ENCODE data around the gene ELP4. TPM values are rescaled to one million over a fixed set of nuclear protein-coding genes. Genes with fewer than 3 reads are reported as not detected.

The ELP4 gene
- total and polyA plus RNA-seq, 2 experiments from 2014 or later, result 16.6 to 28.7 TPM

DNA sequence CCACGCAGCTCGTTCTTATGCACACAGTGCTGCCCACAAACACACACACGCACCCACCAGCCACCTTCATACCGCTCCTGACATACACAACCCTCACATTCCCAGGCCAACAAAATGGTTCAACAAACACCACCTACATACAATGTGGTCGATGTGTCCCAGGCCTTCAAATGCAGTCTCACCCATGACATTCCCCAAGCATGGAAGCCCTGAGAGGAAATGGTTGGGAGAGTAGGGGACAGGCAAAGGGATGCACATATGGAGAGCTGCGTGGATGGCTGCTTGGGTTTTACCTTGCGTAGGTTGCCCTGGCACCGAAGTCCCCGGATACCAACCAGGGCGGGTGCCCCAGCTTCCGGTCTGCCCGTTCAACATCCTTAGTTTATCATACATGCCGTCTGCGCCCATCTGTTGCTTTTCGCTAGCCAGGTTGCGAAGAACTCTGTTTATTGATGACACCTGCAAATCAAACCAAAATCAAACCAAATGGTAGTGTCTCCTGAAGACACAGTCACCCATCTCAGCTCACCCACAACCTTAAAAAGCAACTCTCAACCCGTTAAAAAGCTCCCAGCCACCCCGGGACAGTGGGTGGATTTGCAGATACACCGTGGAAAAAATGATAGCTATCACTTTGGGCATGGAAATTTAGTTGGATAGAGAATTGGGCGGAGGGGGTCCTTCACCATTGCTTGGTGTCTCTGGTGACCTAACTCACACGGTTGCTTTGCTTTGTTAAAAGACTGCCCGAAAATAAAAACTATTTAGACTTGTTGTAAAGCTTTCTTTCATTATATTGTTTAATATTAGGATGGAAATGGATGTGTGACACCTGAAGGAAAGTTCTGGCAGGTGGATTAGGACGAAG, 291.1 kb downstream of the ELP4 start:
- no peak for TF ChIP-seq CTCF (IDR thresholded peaks at IDR 0.05; ENCODE audit: low read depth, low read length)
- H3K9me3 ChIP-seq (ENCODE audit: low read depth), result no peaks in the 10 kb centered on the region
- no peaks in the 10 kb centered on the region for H3K36me3 ChIP-seq
- no peak overlapping the region for H3K4me3 ChIP-seq
- DNase-seq (ENCODE audit: low read depth in 1 of 2, low spot score in 1 of 2), result no peak
- H3K27me3 ChIP-seq, result peaks cover 100% of the 10 kb centered on the region
- H3K27ac ChIP-seq, result no peak overlapping the region
- no peaks in the 10 kb centered on the region for H3K4me1 ChIP-seq (ENCODE audit: low read depth)

DNA sequence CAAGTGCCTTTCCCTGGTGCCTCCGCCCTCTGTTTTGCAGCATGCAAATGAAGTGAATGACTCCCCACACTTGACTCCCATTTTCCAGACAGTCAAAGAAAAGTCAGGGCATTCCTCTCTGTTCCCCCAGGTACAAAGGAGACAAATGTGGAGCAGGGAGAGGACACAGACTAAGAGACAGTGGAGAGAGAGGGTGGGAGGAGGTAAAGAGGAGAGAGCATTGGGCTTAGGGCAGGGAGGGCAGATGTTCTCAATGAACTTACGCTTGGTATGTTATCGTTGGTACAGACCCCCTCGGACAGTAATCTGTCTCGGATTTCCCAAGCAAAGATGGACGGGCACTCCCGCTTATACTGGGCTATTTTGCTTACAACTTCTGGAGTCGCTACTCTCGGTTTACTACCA, 291.7 kb downstream of the ELP4 start:
- peaks cover 100% of the 10 kb centered on the region for H3K27me3 ChIP-seq
- H3K27ac ChIP-seq, result no peak overlapping the region
- no peaks in the 10 kb centered on the region for H3K9me3 ChIP-seq (ENCODE audit: low read depth)
- H3K4me3 ChIP-seq, result no peak overlapping the region
- TF ChIP-seq CTCF (IDR thresholded peaks at IDR 0.05; ENCODE audit: low read depth, low read length), result no peak
- no peaks in the 10 kb centered on the region for H3K4me1 ChIP-seq (ENCODE audit: low read depth)
- DNase-seq (ENCODE audit: low read depth in 1 of 2, low spot score in 1 of 2), result no peak
- no peaks in the 10 kb centered on the region for H3K36me3 ChIP-seq

DNA sequence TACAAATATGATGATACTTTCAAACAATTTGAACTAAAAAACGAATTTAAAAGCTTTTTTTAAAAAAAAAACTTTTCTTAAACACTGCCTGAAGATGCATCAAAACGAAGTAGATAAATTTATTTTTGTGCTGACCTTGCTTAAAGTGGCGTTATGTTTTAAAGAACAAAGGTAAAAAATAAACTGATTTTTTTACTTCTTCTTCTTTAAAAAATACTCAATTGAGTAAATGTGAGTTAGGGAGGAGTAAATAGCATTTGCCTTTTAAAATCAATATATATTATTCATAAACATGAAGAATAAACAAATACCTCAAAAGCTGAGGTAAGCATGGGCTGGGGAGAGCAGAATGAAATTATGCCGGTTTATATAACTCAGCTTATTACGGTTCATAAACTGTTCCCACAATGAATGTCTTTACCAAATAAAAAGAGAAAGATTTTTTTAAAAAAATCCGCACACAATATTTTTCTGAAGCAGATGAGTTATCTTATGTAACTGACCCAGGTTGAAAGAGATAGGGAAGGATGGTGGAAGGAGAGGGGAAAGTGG, 292.5 kb downstream of the ELP4 start:
- Histone ChIP-seq H3K4me3 (no peak overlapping the region), H3K36me3 (no peaks in the 10 kb centered on the region), H3K4me1 (ENCODE audit: low read depth) (no peaks in the 10 kb centered on the region), H3K9me3 (ENCODE audit: low read depth) (no peaks in the 10 kb centered on the region), H3K27me3 (peaks cover 100% of the 10 kb centered on the region), H3K27ac (no peak overlapping the region)
- no peak for TF ChIP-seq CTCF (IDR thresholded peaks at IDR 0.05; ENCODE audit: low read depth, low read length)
- DNase-seq (ENCODE audit: low read depth in 1 of 2, low spot score in 1 of 2), result no peak

DNA sequence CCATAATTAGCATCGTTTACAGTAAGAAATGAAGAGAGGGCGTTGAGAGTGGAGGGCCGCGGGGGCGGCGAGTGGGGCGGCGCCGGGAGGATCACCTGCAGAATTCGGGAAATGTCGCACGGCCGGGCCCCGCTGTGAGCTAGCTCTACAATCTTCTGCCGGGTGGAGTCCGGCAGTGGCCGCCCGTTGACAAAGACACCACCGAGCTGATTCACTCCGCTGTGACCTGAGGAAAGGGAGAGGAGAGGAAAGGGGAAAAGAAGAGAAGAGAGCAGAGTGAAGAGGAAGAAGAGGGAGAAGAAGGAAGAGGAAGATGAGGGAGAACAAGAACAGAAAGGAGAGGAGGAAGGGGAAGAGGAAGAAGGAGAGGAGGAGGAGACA, 293.0 kb downstream of the ELP4 start:
- no peak overlapping the region for H3K27ac ChIP-seq
- H3K27me3 ChIP-seq, result peaks cover 100% of the 10 kb centered on the region
- H3K4me1 ChIP-seq (ENCODE audit: low read depth), result no peaks in the 10 kb centered on the region
- no peaks in the 10 kb centered on the region for H3K9me3 ChIP-seq (ENCODE audit: low read depth)
- DNase-seq (ENCODE audit: low read depth in 1 of 2, low spot score in 1 of 2), result no peak
- H3K4me3 ChIP-seq, result no peak overlapping the region
- TF ChIP-seq CTCF (IDR thresholded peaks at IDR 0.05; ENCODE audit: low read depth, low read length), result no peak
- no peaks in the 10 kb centered on the region for H3K36me3 ChIP-seq

DNA sequence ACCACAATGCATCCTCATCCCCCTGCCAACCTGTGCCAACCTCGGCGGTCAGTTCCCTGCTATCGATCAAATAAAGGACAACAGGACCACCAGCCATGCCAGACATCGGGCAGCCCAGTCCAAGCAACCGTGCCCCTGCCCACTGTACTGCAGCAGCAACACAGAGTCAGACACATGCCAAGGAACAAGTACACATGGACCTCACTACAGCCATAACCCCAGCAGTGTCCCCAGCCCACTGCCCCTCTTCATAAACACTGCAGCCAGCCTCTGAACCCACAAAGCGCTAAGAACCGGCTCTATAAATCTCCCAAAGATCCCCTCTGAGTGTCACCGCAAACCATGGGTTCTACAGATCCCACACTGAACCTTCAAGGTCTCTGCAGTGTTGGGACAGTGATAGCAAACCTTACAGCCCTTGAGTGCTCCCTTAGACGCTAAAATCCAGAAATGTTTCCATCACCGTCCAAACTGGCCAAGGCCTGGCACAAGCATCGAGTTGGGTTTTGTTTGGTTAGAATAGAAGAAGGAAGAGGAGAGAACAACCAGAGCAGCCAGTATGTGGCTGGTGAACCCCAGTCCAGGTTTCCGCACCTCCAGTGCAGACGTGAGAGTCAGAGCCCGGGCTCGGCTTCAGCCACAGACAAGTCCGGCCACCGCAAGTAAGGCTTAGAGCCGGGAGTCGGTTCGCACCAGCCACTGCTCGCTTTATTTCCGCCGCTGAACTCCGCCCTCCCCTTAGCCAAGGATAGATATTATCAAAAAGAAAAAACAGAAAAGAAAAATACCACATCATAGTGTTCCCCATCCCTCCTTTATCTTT, 293.6 kb downstream of the ELP4 start:
- no peak for TF ChIP-seq CTCF (IDR thresholded peaks at IDR 0.05; ENCODE audit: low read depth, low read length)
- no peak for DNase-seq (ENCODE audit: low read depth in 1 of 2, low spot score in 1 of 2)
- no peaks in the 10 kb centered on the region for H3K36me3 ChIP-seq
- no peak overlapping the region for H3K4me3 ChIP-seq
- no peaks in the 10 kb centered on the region for H3K9me3 ChIP-seq (ENCODE audit: low read depth)
- H3K27me3 ChIP-seq, result peaks cover 100% of the 10 kb centered on the region
- H3K4me1 ChIP-seq (ENCODE audit: low read depth), result no peaks in the 10 kb centered on the region
- H3K27ac ChIP-seq, result no peak overlapping the region

Measured in cardiac muscle cell (in vitro differentiated cells and primary cell).